ENCODE results near the gene SCARB1. TPM values are rescaled to one million over a fixed set of nuclear protein-coding genes. Genes with fewer than 3 reads are reported as not detected.
"Not testable (repeated sequence)": the region's sequence is repeated elsewhere in the genome, so short reads cannot be mapped to it uniquely, and the experiment has no call there.

SCARB1 gene
- total RNA-seq, 1 experiment from 2014 or later: 68.3 TPM

DNA sequence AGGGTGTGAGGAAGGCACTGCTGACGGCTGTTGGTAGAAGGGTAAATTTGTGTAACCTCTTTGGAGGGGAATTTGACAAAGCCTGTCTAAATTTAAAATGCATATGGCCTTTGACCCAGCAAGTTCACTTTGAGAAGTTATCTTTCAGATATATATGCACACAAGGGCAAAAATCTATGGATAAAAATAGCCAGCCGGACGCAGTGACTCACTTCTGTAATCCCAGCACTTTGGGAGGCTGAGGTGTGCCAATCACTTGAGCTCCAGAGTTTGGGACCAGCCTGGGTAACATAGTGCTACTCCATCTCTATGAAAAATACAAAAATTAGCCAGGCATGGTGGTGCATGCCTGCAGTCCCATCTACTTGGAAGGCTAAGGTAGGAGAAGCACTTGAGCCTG lies 37.3 kb upstream of the SCARB1 start (continued):
- TF ChIP-seq, protein P1, sequence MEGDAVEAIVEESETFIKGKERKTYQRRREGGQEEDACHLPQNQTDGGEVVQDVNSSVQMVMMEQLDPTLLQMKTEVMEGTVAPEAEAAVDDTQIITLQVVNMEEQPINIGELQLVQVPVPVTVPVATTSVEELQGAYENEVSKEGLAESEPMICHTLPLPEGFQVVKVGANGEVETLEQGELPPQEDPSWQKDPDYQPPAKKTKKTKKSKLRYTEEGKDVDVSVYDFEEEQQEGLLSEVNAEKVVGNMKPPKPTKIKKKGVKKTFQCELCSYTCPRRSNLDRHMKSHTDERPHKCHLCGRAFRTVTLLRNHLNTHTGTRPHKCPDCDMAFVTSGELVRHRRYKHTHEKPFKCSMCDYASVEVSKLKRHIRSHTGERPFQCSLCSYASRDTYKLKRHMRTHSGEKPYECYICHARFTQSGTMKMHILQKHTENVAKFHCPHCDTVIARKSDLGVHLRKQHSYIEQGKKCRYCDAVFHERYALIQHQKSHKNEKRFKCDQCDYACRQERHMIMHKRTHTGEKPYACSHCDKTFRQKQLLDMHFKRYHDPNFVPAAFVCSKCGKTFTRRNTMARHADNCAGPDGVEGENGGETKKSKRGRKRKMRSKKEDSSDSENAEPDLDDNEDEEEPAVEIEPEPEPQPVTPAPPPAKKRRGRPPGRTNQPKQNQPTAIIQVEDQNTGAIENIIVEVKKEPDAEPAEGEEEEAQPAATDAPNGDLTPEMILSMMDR (IDR thresholded peaks at IDR 0.05): no peak
- TF ChIP-seq HMGA2 (CRISPR knock-in tag; IDR thresholded peaks at IDR 0.05) (no peak), FOXK1 (CRISPR knock-in tag; IDR thresholded peaks at IDR 0.05) (no peak), GABPB1 (CRISPR knock-in tag; IDR thresholded peaks at IDR 0.05) (no peak), SOX15 (CRISPR knock-in tag; IDR thresholded peaks at IDR 0.05) (no peak)
- TF ChIP-seq, protein P2, sequence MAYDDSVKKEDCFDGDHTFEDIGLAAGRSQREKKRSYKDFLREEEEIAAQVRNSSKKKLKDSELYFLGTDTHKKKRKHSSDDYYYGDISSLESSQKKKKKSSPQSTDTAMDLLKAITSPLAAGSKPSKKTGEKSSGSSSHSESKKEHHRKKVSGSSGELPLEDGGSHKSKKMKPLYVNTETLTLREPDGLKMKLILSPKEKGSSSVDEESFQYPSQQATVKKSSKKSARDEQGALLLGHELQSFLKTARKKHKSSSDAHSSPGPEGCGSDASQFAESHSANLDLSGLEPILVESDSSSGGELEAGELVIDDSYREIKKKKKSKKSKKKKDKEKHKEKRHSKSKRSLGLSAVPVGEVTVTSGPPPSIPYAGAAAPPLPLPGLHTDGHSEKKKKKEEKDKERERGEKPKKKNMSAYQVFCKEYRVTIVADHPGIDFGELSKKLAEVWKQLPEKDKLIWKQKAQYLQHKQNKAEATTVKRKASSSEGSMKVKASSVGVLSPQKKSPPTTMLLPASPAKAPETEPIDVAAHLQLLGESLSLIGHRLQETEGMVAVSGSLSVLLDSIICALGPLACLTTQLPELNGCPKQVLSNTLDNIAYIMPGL (CRISPR knock-in tag; IDR thresholded peaks at IDR 0.05): no peak

DNA sequence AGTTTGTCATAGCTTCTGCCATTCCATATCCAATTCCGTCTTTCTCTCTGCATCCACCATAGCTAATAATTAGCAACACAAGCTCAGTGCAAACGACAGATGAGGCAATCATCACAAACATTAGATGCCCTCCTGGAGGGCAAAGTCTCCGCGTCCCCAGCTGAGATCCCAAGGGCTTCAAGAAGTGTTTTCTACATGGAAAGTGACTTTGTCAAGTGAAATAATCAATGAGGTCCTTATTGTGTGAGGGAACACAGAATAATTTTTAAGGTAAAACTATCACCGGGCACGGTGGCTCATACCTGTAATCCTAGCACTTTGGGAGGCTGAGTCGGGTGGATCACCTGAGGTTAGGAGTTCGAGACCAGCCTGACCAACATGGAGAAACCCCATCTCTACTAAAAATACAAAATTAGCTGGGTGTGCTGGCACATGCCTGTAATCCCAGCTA lies 36.7 kb upstream of the SCARB1 start:
- POLR2A ChIA-PET: interaction anchor here (0.7 kb wide), 1 partner anchor 22 kb away, joined by 3 read pairs; no protein-coding TSS in a partner anchor
- H3K9me3 Mint-ChIP-seq; H3K36me3 Mint-ChIP-seq; H3K4me3 Mint-ChIP-seq; ATAC-seq; DNase-seq (ENCODE audit: low spot score); H3K27me3 Mint-ChIP-seq (ENCODE audit: low read depth): not testable (repeated sequence)
- peak; percentile 82 for TF ChIP-seq GABPB1 (CRISPR knock-in tag; IDR thresholded peaks at IDR 0.05)
- peaks cover 17% of the 10 kb centered on the region for H3K4me1 Mint-ChIP-seq
- H3K27ac Mint-ChIP-seq: peak overlapping the region; percentile 70; the same call in 1 of the 2 replicates
- CTCF ChIA-PET: interaction anchor here (0.7 to 1.6 kb wide), 8 partner anchors 9 to 343 kb away, joined by 3 to 17 read pairs (median 4); no protein-coding TSS in a partner anchor

DNA sequence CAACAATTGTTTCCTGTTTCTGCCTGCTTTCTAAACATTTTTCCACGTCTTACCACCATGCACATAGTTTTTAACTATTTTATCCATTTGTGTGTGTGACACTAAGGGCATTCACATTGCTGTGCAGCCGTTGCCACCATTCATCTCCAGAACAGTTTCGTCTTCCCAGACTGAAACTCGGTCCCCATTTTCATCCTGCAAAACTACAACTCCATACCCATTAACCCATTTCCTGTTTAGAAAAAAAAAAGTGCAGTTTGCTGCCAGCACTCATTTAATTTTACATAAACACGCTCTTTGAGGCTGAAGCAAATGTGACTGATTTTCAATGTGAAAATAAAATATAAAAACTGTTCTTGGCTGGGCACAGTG lies 35.2 kb upstream of the SCARB1 start:
- H3K4me3 Mint-ChIP-seq: no peak overlapping the region
- CTCF ChIA-PET: interaction anchor here (1.2 to 1.4 kb wide), 2 partner anchors 15 to 41 kb away, joined by 3 to 6 read pairs; no protein-coding TSS in a partner anchor
- H3K36me3 Mint-ChIP-seq: 0 out of 2 replicates have a peak, but pooled peaks cover 5% of the 10 kb centered on the region
- H3K27me3 Mint-ChIP-seq (ENCODE audit: low read depth): no peaks in the 10 kb centered on the region
- no peak for DNase-seq (ENCODE audit: low spot score)
- POLR2A ChIA-PET: no interaction called here
- H3K4me1 Mint-ChIP-seq: peaks cover 8% of the 10 kb centered on the region
- no peak for ATAC-seq
- no peak overlapping the region for H3K27ac Mint-ChIP-seq
- peaks cover 12% of the 10 kb centered on the region for H3K9me3 Mint-ChIP-seq
- TF ChIP-seq ZNF121 (CRISPR knock-in tag; IDR thresholded peaks at IDR 0.05) (no peak), ELF4 (CRISPR knock-in tag; IDR thresholded peaks at IDR 0.05; ENCODE audit: low read depth) (no peak), SMAD3 (CRISPR knock-in tag; IDR thresholded peaks at IDR 0.05; ENCODE audit: borderline replicate concordance) (no peak), SMAD4 (CRISPR knock-in tag; IDR thresholded peaks at IDR 0.05) (no peak), TEAD1 (CRISPR knock-in tag; IDR thresholded peaks at IDR 0.05) (no peak), ESRRA (CRISPR knock-in tag; IDR thresholded peaks at IDR 0.05; ENCODE audit: borderline replicate concordance) (no peak), MXD4 (CRISPR knock-in tag; IDR thresholded peaks at IDR 0.05; ENCODE audit: borderline replicate concordance) (no peak), GRHL2 (CRISPR knock-in tag; IDR thresholded peaks at IDR 0.05; ENCODE audit: insufficient replicate concordance, severe bottlenecking) (no peak), ZBTB21 (CRISPR knock-in tag; IDR thresholded peaks at IDR 0.05; ENCODE audit: borderline replicate concordance) (no peak)
- TF ChIP-seq, protein P3, sequence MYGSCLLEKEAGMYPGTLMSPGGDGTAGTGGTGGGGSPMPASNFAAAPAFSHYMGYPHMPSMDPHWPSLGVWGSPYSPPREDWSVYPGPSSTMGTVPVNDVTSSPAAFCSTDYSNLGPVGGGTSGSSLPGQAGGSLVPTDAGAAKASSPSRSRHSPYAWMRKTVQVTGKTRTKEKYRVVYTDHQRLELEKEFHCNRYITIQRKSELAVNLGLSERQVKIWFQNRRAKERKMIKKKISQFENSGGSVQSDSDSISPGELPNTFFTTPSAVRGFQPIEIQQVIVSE (CRISPR knock-in tag; IDR thresholded peaks at IDR 0.05; ENCODE audit: borderline replicate concordance): no peak
- TF ChIP-seq, protein P4, sequence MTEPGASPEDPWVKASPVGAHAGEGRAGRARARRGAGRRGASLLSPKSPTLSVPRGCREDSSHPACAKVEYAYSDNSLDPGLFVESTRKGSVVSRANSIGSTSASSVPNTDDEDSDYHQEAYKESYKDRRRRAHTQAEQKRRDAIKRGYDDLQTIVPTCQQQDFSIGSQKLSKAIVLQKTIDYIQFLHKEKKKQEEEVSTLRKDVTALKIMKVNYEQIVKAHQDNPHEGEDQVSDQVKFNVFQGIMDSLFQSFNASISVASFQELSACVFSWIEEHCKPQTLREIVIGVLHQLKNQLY (CRISPR knock-in tag; IDR thresholded peaks at IDR 0.05): no peak
- TF ChIP-seq, protein P5, sequence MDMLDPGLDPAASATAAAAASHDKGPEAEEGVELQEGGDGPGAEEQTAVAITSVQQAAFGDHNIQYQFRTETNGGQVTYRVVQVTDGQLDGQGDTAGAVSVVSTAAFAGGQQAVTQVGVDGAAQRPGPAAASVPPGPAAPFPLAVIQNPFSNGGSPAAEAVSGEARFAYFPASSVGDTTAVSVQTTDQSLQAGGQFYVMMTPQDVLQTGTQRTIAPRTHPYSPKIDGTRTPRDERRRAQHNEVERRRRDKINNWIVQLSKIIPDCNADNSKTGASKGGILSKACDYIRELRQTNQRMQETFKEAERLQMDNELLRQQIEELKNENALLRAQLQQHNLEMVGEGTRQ (CRISPR knock-in tag; IDR thresholded peaks at IDR 0.05): no peak
- TF ChIP-seq, protein P6, sequence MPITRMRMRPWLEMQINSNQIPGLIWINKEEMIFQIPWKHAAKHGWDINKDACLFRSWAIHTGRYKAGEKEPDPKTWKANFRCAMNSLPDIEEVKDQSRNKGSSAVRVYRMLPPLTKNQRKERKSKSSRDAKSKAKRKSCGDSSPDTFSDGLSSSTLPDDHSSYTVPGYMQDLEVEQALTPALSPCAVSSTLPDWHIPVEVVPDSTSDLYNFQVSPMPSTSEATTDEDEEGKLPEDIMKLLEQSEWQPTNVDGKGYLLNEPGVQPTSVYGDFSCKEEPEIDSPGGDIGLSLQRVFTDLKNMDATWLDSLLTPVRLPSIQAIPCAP (CRISPR knock-in tag; IDR thresholded peaks at IDR 0.05): no peak

All from WTC11 (cell line).